SK-N-SH (cell line): Measurements from ENCODE around the gene ARL5C. TPM values are rescaled to one million over a fixed set of nuclear protein-coding genes. Genes with fewer than 3 reads are reported as not detected.

Experiments
- CTCF ChIA-PET: fragments of 300-600, 350-600 bp; formaldehyde crosslinking; extraction: SDS; loops from one replicate; lab custom pipeline; 2021; lab: Yijun Ruan, JAX
- POLR2A ChIA-PET: fragments of 350-600 bp; sonication (Branson Sonifier 250); formaldehyde crosslinking; extraction: SDS; loops from one replicate; lab custom pipeline; 2020; ENCODE audit warnings: antibody characterized with exemption, inconsistent platforms; lab: Yijun Ruan, JAX
- DNase-seq: peaks from one replicate; pipeline ENCODE4 v3.0.0; 2012
- H2AFZ ChIP-seq: fragments of 200-600 bp; sonication (generic); 2 replicates; pipeline ENCODE4 v1.8.1; 2016; ENCODE audit warnings: antibody characterized with exemption, mild to moderate bottlenecking, low read depth
- H3F3A ChIP-seq: fragments of 200-600 bp; sonication (generic); replicated peaks from 2 replicates; pipeline ENCODE3; 2016; ENCODE audit warnings: antibody characterized with exemption, mild to moderate bottlenecking; ENCODE audit not compliant: insufficient read depth
- H3K27ac ChIP-seq, 2 experiments: fragments of 200-500 bp in 1 of 2; fragments of 200-600 bp in 1 of 2; sonication (Bioruptor generic) in 1 of 2; sonication (generic), shearing (Covaris generic) in 1 of 2; 2 replicates each; pipeline versions ENCODE4 v1.5.1 to v1.6.1; 2014 to 2016; ENCODE audit warnings: low read depth in 2 of 2, inconsistent platforms in 1 of 2, low read length in 1 of 2, mild to moderate bottlenecking in 1 of 2, mixed read lengths in 1 of 2
- H3K27me3 ChIP-seq: fragments of 200-600 bp; sonication (generic), shearing (Covaris generic); 2 replicates; pipeline ENCODE4 v1.6.1; 2016; ENCODE audit warnings: mixed run types; ENCODE audit not compliant: insufficient read depth
- H3K36me3 ChIP-seq, 2 experiments: fragments of 200-500 bp in 1 of 2; fragments of 200-600 bp in 1 of 2; sonication (Bioruptor generic) in 1 of 2; sonication (generic) in 1 of 2; replicated peaks in 1 of 2; 2 replicates each; pipeline versions ENCODE3 to v1.5.1; 2014 to 2016; ENCODE audit warnings: low read length in 1 of 2, mild to moderate bottlenecking in 1 of 2; ENCODE audit not compliant: insufficient read depth in 2 of 2, control insufficient read depth in 1 of 2
- H3K4me1 ChIP-seq, 2 experiments: fragments of 200-500 bp in 1 of 2; fragments of 200-600 bp in 1 of 2; sonication (Bioruptor generic) in 1 of 2; sonication (generic), shearing (Covaris generic) in 1 of 2; 2 replicates each; pipeline versions ENCODE4 v1.5.1 to v1.6.1; 2014 to 2016; ENCODE audit warnings: low read depth in 1 of 2, low read length in 1 of 2, mixed run types in 1 of 2; ENCODE audit not compliant: insufficient read depth in 2 of 2, control insufficient read depth in 1 of 2
- H3K4me2 ChIP-seq: fragments of 200-600 bp; sonication (generic), shearing (Covaris generic); 2 replicates; pipeline ENCODE4 v1.6.1; 2017; ENCODE audit warnings: mixed run types
- H3K4me3 ChIP-seq, 2 experiments: fragments of 200-500 bp in 1 of 2; fragments of 200-600 bp in 1 of 2; sonication (Bioruptor generic) in 1 of 2; sonication (generic), shearing (Covaris generic) in 1 of 2; 2 replicates each; pipeline versions ENCODE4 v1.5.1 to v1.8.1; 2014 to 2016; ENCODE audit warnings: low read depth in 2 of 2, inconsistent platforms in 1 of 2, low read length in 1 of 2, mild to moderate bottlenecking in 1 of 2, mixed read lengths in 1 of 2, moderate library complexity in 1 of 2
- H3K79me2 ChIP-seq: fragments of 200-600 bp; sonication (generic); 2 replicates; pipeline ENCODE4 v1.8.1; 2017; ENCODE audit warnings: mild to moderate bottlenecking; ENCODE audit not compliant: insufficient read depth
- H3K9ac ChIP-seq: fragments of 200-600 bp; sonication (generic); 2 replicates; pipeline ENCODE4 v1.6.1; 2017; ENCODE audit warnings: mixed run types
- H3K9me2 ChIP-seq: fragments of 200-600 bp; sonication (generic); 2 replicates; pipeline ENCODE4 v1.6.1; 2017; ENCODE audit warnings: mixed run types
- H3K9me3 ChIP-seq: fragments of 200-600 bp; sonication (generic); 2 replicates; pipeline ENCODE4 v1.6.1; 2017; ENCODE audit warnings: mixed run types, mild to moderate bottlenecking, moderate library complexity
- H4K20me1 ChIP-seq: fragments of 200-600 bp; sonication (generic); 2 replicates; pipeline ENCODE4 v1.6.1; 2017; ENCODE audit warnings: mild to moderate bottlenecking, mixed run types; ENCODE audit not compliant: insufficient read depth
- CHD2 ChIP-seq: fragments of 150-350 bp; IDR thresholded peaks from 2 replicates; pipeline ENCODE4 v1.6.1; 2018; ENCODE audit warnings: low read length; ENCODE audit not compliant: partially characterized antibody
- ELF1 ChIP-seq: IDR thresholded peaks from 2 replicates; pipeline ENCODE4 v1.4.0; 2012
- GABPA ChIP-seq: IDR thresholded peaks from 2 replicates; pipeline ENCODE4 v1.4.0; 2012; ENCODE audit warnings: low read depth, mild to moderate bottlenecking
- GATA2 ChIP-seq: sonication (generic); formaldehyde crosslinking; IDR thresholded peaks from 2 replicates; pipeline ENCODE4 v1.5.0; 2020; ENCODE audit warnings: mild to moderate bottlenecking, missing genetic modification reagents
- MEF2A ChIP-seq: IDR thresholded peaks from 2 replicates; pipeline ENCODE4 v1.4.0; 2012; ENCODE audit warnings: low read depth, borderline replicate concordance
- MXI1 ChIP-seq: IDR thresholded peaks from 2 replicates; pipeline ENCODE4 v1.6.1; 2012; ENCODE audit warnings: mild to moderate bottlenecking, low read depth, low read length, improper control_type of control experiment
- POLR2AphosphoS5 ChIP-seq: IDR thresholded peaks from 2 replicates; pipeline ENCODE4 v1.6.1; 2012; ENCODE audit warnings: low read depth, low read length
- RCOR1 ChIP-seq: fragments of 150-350 bp; IDR thresholded peaks from 2 replicates; pipeline ENCODE4 v1.6.1; 2017; ENCODE audit warnings: antibody characterized with exemption, low read length
- SIN3A ChIP-seq: IDR thresholded peaks from 2 replicates; pipeline ENCODE4 v1.6.1; 2012; ENCODE audit warnings: low read depth, mild to moderate bottlenecking, low read length, moderate library complexity, borderline replicate concordance
- TEAD4 ChIP-seq: IDR thresholded peaks from 2 replicates; pipeline ENCODE4 v1.4.0; 2012; ENCODE audit warnings: mild to moderate bottlenecking, borderline replicate concordance; ENCODE audit not compliant: insufficient read depth
- USF2 ChIP-seq: fragments of 150-350 bp; IDR thresholded peaks from 2 replicates; pipeline ENCODE4 v1.6.1; 2017; ENCODE audit warnings: antibody characterized with exemption, low read length, low read depth, borderline replicate concordance
- YY1 ChIP-seq: IDR thresholded peaks from 2 replicates; pipeline ENCODE4 v1.4.0; 2012; ENCODE audit warnings: low read depth, mild to moderate bottlenecking
- WGBS: methylation state at CpG from one replicate; pipeline ENCODE4 v1.1.6; 2017; ENCODE audit warnings: low lambda C conversion rate; 5-methylcytosine and 5-hydroxymethylcytosine counted together
- polyA plus RNA-seq, 3 experiments: library from polyadenylated mRNA; depleted of rRNA; stranded (reverse); fragments of >200 nt; gene quantifications; 2 replicates each; pipeline ENCODE4 v1.2.3, GENCODE V29; 2012
- TF ChIP-seq, protein P1 (sequence below): IDR thresholded peaks from 2 replicates; pipeline ENCODE4 v1.6.1; 2012; ENCODE audit warnings: mild to moderate bottlenecking, low read depth, low read length, moderate library complexity
- TF ChIP-seq, protein P2 (sequence below): IDR thresholded peaks from 2 replicates; pipeline ENCODE4 v1.4.0; 2012; ENCODE audit warnings: low read depth
- TF ChIP-seq, protein P3 (sequence below): IDR thresholded peaks from 2 replicates; pipeline ENCODE4; 2012

ARL5C gene
- polyA plus RNA-seq, 1 of the 3 experiments (the other 2 are of a cell fraction), result not detected

DNA sequence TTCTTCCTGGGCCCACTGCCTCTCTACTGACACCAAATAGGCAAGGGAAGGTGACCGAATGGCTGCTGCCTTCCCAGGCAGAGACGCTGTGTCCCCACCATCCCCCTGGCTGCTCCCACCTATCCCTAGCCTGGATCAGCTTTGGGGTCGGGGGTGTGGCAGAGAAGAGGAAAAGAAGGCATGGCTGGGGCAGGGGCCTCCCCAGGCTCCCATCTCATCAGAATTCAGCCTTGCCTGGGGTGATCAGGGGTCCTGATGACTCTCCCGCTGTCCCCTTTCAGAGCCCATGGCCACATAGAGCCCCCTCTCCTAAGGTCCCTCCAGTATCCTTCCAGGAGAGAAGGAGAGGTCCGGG lies 15.2 kb downstream of the ARL5C start:
- H3K79me2 ChIP-seq, result no peaks in the 10 kb centered on the region
- TF ChIP-seq POLR2AphosphoS5 (no peak), SIN3A (no peak)
- TF ChIP-seq, protein P1, sequence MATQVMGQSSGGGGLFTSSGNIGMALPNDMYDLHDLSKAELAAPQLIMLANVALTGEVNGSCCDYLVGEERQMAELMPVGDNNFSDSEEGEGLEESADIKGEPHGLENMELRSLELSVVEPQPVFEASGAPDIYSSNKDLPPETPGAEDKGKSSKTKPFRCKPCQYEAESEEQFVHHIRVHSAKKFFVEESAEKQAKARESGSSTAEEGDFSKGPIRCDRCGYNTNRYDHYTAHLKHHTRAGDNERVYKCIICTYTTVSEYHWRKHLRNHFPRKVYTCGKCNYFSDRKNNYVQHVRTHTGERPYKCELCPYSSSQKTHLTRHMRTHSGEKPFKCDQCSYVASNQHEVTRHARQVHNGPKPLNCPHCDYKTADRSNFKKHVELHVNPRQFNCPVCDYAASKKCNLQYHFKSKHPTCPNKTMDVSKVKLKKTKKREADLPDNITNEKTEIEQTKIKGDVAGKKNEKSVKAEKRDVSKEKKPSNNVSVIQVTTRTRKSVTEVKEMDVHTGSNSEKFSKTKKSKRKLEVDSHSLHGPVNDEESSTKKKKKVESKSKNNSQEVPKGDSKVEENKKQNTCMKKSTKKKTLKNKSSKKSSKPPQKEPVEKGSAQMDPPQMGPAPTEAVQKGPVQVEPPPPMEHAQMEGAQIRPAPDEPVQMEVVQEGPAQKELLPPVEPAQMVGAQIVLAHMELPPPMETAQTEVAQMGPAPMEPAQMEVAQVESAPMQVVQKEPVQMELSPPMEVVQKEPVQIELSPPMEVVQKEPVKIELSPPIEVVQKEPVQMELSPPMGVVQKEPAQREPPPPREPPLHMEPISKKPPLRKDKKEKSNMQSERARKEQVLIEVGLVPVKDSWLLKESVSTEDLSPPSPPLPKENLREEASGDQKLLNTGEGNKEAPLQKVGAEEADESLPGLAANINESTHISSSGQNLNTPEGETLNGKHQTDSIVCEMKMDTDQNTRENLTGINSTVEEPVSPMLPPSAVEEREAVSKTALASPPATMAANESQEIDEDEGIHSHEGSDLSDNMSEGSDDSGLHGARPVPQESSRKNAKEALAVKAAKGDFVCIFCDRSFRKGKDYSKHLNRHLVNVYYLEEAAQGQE, result no peak
- POLR2A ChIA-PET, result no interaction called here
- H3F3A ChIP-seq, result peaks cover 12% of the 10 kb centered on the region
- peak overlapping the region in 1 of 2 experiments; percentile 50; a peak in 1 of 4 replicates for H3K4me3 ChIP-seq
- no peaks in the 10 kb centered on the region for H3K9me2 ChIP-seq
- H3K9me3 ChIP-seq, result no peaks in the 10 kb centered on the region
- H3K9ac ChIP-seq, result no peak overlapping the region
- WGBS, result 65% methylated on average over 5 of the region's 5 CpGs
- peaks cover 13% of the 10 kb centered on the region; the same call in 1 of the 2 replicates for H3K27me3 ChIP-seq
- peaks cover 0 to 18% of the 10 kb centered on the region in 2 experiments; a peak in 1 of 4 replicates for H3K4me1 ChIP-seq
- H4K20me1 ChIP-seq, result no peaks in the 10 kb centered on the region
- no peak overlapping the region for H3K27ac ChIP-seq
- CTCF ChIA-PET, result interaction anchor here (0.9 to 5.7 kb wide), 4 partner anchors 21 to 168 kb away, joined by 4 to 174 read pairs (median 4); no protein-coding TSS in a partner anchor
- no peak for DNase-seq
- no peak overlapping the region for H2AFZ ChIP-seq
- no peak overlapping the region for H3K4me2 ChIP-seq
- no peaks in the 10 kb centered on the region for H3K36me3 ChIP-seq

DNA sequence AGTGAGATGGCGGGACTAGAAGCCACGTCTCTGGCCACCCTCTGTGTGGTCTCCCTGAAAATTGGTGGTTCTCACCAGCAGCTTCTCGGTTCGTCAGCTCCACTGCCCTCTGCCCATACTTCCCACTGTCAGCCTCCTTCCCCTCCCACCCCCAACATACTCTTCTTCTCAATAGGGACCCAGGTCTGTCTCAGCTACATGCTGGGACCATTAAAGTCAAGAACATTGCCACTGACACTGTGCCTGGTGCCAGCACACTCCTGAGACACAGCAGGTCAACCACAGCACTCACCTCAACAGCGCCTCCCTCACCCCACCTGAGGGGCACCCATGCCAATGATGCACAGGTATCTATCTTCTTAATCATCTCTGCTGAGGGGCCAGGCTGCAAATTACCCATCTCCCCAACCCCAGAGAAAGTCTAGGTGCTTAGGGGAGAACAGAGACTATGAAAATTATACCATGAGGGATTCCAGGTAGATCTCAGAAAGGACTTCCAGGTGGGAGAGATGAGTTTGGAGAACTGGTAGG lies 15.8 kb downstream of the ARL5C start:
- Histone ChIP-seq H3K9me3 (no peaks in the 10 kb centered on the region), H2AFZ (no peak overlapping the region), H3K27ac (no peak overlapping the region), H3K36me3 (no peaks in the 10 kb centered on the region), H3K4me1 (peaks cover 0 to 18% of the 10 kb centered on the region in 2 experiments; a peak in 1 of 4 replicates), H3K9me2 (no peaks in the 10 kb centered on the region), H3K79me2 (no peaks in the 10 kb centered on the region), H3F3A (peaks cover 12% of the 10 kb centered on the region), H4K20me1 (no peaks in the 10 kb centered on the region), H3K4me2 (no peak overlapping the region), H3K9ac (no peak overlapping the region), H3K4me3 (no peak overlapping the region), H3K27me3 (peaks cover 13% of the 10 kb centered on the region; the same call in 1 of the 2 replicates)
- no peak for DNase-seq
- TF ChIP-seq, protein P2, sequence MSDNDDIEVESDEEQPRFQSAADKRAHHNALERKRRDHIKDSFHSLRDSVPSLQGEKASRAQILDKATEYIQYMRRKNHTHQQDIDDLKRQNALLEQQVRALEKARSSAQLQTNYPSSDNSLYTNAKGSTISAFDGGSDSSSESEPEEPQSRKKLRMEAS, result no peak
- no peak for TF ChIP-seq GATA2 (CRISPR knock-in tag)
- TF ChIP-seq MXI1, result no peak
- TF ChIP-seq, protein P3, sequence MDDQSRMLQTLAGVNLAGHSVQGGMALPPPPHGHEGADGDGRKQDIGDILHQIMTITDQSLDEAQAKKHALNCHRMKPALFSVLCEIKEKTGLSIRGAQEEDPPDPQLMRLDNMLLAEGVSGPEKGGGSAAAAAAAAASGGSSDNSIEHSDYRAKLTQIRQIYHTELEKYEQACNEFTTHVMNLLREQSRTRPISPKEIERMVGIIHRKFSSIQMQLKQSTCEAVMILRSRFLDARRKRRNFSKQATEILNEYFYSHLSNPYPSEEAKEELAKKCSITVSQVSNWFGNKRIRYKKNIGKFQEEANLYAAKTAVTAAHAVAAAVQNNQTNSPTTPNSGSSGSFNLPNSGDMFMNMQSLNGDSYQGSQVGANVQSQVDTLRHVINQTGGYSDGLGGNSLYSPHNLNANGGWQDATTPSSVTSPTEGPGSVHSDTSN, result no peak
- TF ChIP-seq YY1, result no peak
- TF ChIP-seq ELF1, result no peak
- TF ChIP-seq USF2, result no peak
- no peak for TF ChIP-seq POLR2AphosphoS5
- no peak for TF ChIP-seq TEAD4
- no peak for TF ChIP-seq GABPA
- no peak for TF ChIP-seq MEF2A
- TF ChIP-seq RCOR1, result no peak
- TF ChIP-seq CHD2, result no peak
- WGBS, result 68% methylated on average over 5 of the region's 5 CpGs
- POLR2A ChIA-PET, result no interaction called here
- CTCF ChIA-PET, result interaction anchor here (0.9 to 5.7 kb wide), 3 partner anchors 25 to 167 kb away, joined by 4 to 174 read pairs (median 4); no protein-coding TSS in a partner anchor
